Bronchus fibroblast of lung (primary cell): ENCODE results near the gene TBX22. TPM values are rescaled to one million over a fixed set of nuclear protein-coding genes. Genes with fewer than 3 reads are reported as not detected.

Experiments
- total RNA-seq: library from RNA; depleted of rRNA; stranded (reverse); fragments of >200 nt; gene quantifications from 2 replicates; pipeline ENCODE4 v1.2.3, GENCODE V29; 2015

TBX22 gene
- not detected in 2 replicates for total RNA-seq

GRCh38 chrX:80014141-80014940 lies at the start of gene TBX22:
TSS of gene TBX22 (plus strand) at chrX:80014753. CDS start at chrX:80022270, 7,517 bp downstream.

